HFF-Myc (cell line): ENCODE measurements around the gene DDHD1.

Experiments
- DNase-seq: peaks from one replicate; pipeline ENCODE4 v3.0.0-alpha.2; 2011; ENCODE audit warnings: low read depth; ENCODE audit errors: extremely low read depth
- H3K4me3 ChIP-seq: replicated peaks from 2 replicates; pipeline ENCODE4 v1.5.1; 2011; ENCODE audit warnings: low read depth, mild to moderate bottlenecking, control low read depth, low read length
- TF ChIP-seq, protein P1 (sequence below): IDR thresholded peaks from 2 replicates; pipeline ENCODE4 v1.5.1; 2012; ENCODE audit warnings: mild to moderate bottlenecking, low read depth, low read length, control low read depth; ENCODE audit errors: missing control alignments

The DDHD1 gene

GRCh38 chr14:52987042-52987441, 166.1 kb downstream of the DDHD1 start:
- no peak for DNase-seq
- no peak overlapping the region for H3K4me3 ChIP-seq
- TF ChIP-seq, protein P1, sequence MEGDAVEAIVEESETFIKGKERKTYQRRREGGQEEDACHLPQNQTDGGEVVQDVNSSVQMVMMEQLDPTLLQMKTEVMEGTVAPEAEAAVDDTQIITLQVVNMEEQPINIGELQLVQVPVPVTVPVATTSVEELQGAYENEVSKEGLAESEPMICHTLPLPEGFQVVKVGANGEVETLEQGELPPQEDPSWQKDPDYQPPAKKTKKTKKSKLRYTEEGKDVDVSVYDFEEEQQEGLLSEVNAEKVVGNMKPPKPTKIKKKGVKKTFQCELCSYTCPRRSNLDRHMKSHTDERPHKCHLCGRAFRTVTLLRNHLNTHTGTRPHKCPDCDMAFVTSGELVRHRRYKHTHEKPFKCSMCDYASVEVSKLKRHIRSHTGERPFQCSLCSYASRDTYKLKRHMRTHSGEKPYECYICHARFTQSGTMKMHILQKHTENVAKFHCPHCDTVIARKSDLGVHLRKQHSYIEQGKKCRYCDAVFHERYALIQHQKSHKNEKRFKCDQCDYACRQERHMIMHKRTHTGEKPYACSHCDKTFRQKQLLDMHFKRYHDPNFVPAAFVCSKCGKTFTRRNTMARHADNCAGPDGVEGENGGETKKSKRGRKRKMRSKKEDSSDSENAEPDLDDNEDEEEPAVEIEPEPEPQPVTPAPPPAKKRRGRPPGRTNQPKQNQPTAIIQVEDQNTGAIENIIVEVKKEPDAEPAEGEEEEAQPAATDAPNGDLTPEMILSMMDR, result no peak
